Spinal cord (tissue), 10 donors: ENCODE results near the gene MED25. TPM values are rescaled to one million over a fixed set of nuclear protein-coding genes. Genes with fewer than 3 reads are reported as not detected.
A peak's percentile ranks its signal among the peaks of the same experiment; 100 is the strongest.

Source experiments
- DNase-seq, 6 donors: peaks; one replicate each; pipeline versions ENCODE4 v3.0.0 to v3.0.0-alpha.2; 2013 to 2015; ENCODE audit warnings: low spot score in 6 of 6, low read depth in 4 of 6
- H3K27ac ChIP-seq: one replicate; pipeline ENCODE4 v1.5.1; 2013; ENCODE audit warnings: low read depth, low read length, control low read depth
- H3K27me3 ChIP-seq: one replicate; pipeline ENCODE4 v1.6.1; 2013; ENCODE audit warnings: low read length; ENCODE audit not compliant: control insufficient read depth, insufficient read depth
- H3K36me3 ChIP-seq: one replicate; pipeline ENCODE4 v1.6.1; 2013; ENCODE audit warnings: low read length; ENCODE audit not compliant: control insufficient read depth, insufficient read depth
- H3K4me1 ChIP-seq: one replicate; pipeline ENCODE4 v1.6.1; 2013; ENCODE audit warnings: low read length; ENCODE audit not compliant: control insufficient read depth, insufficient read depth
- H3K4me3 ChIP-seq: one replicate; pipeline ENCODE4 v1.5.1; 2013; ENCODE audit warnings: low read depth, low read length, control low read depth
- H3K9me3 ChIP-seq: one replicate; pipeline ENCODE4 v1.6.1; 2013; ENCODE audit warnings: low read length; ENCODE audit not compliant: control insufficient read depth, insufficient read depth
- WGBS: methylation state at CpG from one replicate; pipeline ENCODE4 v1.1.5; 2013; ENCODE audit warnings: missing lambda C conversion rate; ENCODE audit not compliant: insufficient coverage; 5-methylcytosine and 5-hydroxymethylcytosine counted together
- polyA plus RNA-seq, 2 donors: library from polyadenylated mRNA; unstranded; fragments of 120-200 nt; gene quantifications; one replicate each; pipeline ENCODE4 v1.2.1, GENCODE V29; 2013; ENCODE audit not compliant: insufficient read length in 2 of 2
- total RNA-seq, 2 donors: library from RNA; depleted of rRNA in 1 of 2; stranded (reverse); fragments of 120-200 nt in 1 of 2; fragments of >200 nt in 1 of 2; gene quantifications; one replicate each; pipeline versions ENCODE4 v1.2.3 to v1.2.4, GENCODE V29; 2013 to 2014
- donor health status: healthy.

Gene MED25
- total and polyA plus RNA-seq, 4 donors: 16.7 to 68.2 (median 43.3) TPM

DNA sequence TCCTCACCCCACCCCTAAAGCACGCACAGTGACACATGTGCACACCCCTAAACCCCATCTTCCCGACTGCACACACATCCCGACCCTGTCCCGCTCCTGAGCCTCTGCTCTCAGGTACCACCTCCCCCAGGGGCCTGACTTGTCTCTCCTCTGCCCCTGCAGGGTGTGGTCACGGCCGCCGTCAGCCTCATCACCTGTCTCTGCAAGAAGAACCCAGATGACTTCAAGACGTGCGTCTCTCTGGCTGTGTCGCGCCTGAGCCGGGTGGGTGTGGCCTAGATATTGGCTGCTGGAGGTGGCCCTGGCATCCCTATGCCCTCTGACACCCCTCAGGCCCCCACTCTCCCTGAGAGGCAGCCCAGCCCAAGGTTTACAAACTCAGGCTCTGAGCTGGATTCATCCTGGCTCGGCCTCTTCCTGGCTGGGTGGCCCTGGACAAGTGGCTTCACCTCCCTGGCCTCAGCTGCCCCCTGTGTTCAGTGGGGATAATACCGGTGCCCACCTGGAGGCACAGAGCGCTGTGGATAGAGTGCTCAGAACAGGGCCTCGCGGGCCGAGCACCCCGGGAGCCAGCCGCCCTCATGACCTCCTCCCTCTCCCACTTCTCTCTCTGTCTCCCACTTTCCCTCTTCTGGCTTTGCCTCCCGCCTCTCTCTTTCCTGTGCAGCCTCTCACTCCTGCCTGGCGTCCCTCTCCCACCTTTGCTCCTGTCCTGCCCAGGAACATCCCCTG is 25.1 kb upstream of the MED25 start:
- Histone ChIP-seq H3K9me3 (no peaks in the 10 kb centered on the region), H3K36me3 (peaks cover 94% of the 10 kb centered on the region), H3K4me1 (no peaks in the 10 kb centered on the region), H3K4me3 (no peak overlapping the region), H3K27me3 (no peaks in the 10 kb centered on the region), H3K27ac (no peak overlapping the region)
- 96% methylated on average over 22 of the region's 22 CpGs for WGBS
- no peak for DNase-seq

DNA sequence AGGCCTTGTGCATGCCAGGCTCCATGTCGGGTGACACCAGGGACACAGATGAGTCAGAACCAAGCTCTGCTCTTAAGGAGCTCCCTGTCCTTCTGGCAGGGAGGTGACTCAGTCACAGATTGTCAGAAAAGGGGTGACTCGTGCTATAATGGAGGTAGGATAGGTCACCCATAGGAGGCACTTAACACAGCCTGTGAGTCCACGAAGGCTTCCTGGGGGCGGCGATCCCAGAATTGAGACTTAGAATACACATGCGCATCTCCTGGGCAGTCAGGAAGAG is 24.6 kb upstream of the MED25 start:
- no peaks in the 10 kb centered on the region for H3K9me3 ChIP-seq
- peaks cover 94% of the 10 kb centered on the region for H3K36me3 ChIP-seq
- H3K4me3 ChIP-seq: no peak overlapping the region
- no peaks in the 10 kb centered on the region for H3K27me3 ChIP-seq
- no peak overlapping the region for H3K27ac ChIP-seq
- WGBS: 93% methylated on average over 6 of the region's 6 CpGs
- no peaks in the 10 kb centered on the region for H3K4me1 ChIP-seq
- no peak for DNase-seq

DNA sequence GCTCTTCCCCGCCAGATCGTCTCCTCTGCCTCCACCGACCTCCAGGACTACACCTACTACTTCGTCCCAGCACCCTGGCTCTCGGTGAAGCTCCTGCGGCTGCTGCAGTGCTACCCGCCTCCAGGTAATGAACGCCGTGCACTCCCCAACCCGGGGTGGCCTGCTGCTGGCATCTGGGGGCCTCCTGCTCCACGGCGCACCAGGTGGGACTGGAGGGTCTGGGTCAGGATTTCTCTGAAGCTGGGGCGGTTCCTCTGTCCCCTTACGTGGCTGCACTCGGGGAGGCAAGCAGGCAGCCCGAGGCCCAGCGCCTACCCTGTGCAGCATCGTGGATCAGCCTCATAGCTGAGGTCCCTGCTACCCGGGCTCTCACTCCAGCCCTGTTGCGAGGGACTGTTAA is 22.5 kb upstream of the MED25 start:
- H3K27ac ChIP-seq: no peak overlapping the region
- 91% methylated on average over 14 of the region's 20 CpGs for WGBS
- H3K27me3 ChIP-seq: no peaks in the 10 kb centered on the region
- peaks cover 95% of the 10 kb centered on the region for H3K36me3 ChIP-seq
- no peaks in the 10 kb centered on the region for H3K9me3 ChIP-seq
- H3K4me1 ChIP-seq: peaks cover under 1% of the 10 kb centered on the region
- H3K4me3 ChIP-seq: no peak overlapping the region
- no peak for DNase-seq

DNA sequence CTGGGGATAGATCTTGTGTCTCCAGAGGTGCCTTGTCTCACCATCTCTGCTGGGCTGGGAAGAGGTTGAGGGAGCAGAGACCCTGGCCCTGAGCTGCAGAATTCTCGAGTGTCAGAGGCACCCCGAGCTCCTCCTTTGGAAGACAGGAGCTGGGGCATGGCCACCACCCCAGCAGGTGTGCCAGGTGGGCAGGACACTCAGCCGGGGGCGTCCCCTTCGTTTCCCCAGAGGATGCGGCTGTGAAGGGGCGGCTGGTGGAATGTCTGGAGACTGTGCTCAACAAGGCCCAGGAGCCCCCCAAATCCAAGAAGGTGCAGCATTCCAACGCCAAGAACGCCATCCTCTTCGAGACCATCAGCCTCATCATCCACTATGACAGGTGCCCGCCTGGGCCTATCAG is 19.5 kb upstream of the MED25 start:
- H3K9me3 ChIP-seq: no peaks in the 10 kb centered on the region
- H3K27ac ChIP-seq: no peak overlapping the region
- peaks cover 25% of the 10 kb centered on the region for H3K4me1 ChIP-seq
- 92% methylated on average over 7 of the region's 11 CpGs for WGBS
- DNase-seq: no peak
- H3K36me3 ChIP-seq: peaks cover 93% of the 10 kb centered on the region
- no peaks in the 10 kb centered on the region for H3K27me3 ChIP-seq
- H3K4me3 ChIP-seq: no peak overlapping the region

DNA sequence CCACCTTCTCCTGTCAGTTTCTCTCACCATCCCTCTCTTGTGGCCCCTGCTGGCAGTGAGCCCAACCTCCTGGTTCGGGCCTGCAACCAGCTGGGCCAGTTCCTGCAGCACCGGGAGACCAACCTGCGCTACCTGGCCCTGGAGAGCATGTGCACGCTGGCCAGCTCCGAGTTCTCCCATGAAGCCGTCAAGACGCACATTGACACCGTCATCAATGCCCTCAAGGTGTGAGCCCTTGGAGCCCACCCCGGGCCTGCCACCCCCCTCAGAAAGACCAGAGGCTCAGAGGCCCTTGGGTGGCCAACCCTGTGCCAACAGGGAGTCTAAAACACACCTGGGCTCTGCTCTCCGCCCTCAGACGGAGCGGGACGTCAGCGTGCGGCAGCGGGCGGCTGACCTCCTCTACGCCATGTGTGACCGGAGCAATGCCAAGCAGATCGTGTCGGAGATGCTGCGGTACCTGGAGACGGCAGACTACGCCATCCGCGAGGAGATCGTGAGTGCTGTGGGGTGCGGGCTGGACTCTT is 18.8 kb upstream of the MED25 start:
- Histone ChIP-seq H3K27ac (no peak overlapping the region), H3K4me3 (no peak overlapping the region), H3K9me3 (no peaks in the 10 kb centered on the region), H3K27me3 (no peaks in the 10 kb centered on the region), H3K4me1 (peaks cover 25% of the 10 kb centered on the region), H3K36me3 (peaks cover 93% of the 10 kb centered on the region)
- WGBS: 92% methylated on average over 28 of the region's 28 CpGs
- DNase-seq: no peak

DNA sequence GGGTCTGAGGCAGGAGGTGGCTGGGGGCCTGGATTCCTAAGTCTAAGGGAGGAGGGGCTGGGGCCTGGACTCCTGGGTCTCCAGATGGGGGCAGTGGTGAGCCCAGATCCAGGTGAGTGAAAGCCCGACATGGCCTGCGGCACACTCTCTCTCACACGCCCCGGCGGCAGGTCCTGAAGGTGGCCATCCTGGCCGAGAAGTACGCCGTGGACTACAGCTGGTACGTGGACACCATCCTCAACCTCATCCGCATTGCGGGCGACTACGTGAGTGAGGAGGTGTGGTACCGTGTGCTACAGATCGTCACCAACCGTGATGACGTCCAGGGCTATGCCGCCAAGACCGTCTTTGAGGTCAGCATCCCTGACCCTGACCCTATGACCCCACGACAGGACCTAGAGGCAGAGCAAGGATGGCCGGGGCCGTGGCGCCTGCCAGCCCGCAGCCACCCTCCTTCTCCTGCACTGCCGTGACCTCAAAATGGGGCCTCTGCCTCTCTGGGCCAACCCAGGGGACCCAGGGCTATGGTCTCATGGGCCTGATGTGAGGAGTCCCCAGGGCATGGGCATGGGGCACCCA is 18.2 kb upstream of the MED25 start:
- no peak overlapping the region for H3K27ac ChIP-seq
- DNase-seq: no peak
- 93% methylated on average over 22 of the region's 25 CpGs for WGBS
- peaks cover 93% of the 10 kb centered on the region for H3K36me3 ChIP-seq
- H3K4me1 ChIP-seq: peaks cover 25% of the 10 kb centered on the region
- no peaks in the 10 kb centered on the region for H3K27me3 ChIP-seq
- H3K4me3 ChIP-seq: no peak overlapping the region
- no peaks in the 10 kb centered on the region for H3K9me3 ChIP-seq

DNA sequence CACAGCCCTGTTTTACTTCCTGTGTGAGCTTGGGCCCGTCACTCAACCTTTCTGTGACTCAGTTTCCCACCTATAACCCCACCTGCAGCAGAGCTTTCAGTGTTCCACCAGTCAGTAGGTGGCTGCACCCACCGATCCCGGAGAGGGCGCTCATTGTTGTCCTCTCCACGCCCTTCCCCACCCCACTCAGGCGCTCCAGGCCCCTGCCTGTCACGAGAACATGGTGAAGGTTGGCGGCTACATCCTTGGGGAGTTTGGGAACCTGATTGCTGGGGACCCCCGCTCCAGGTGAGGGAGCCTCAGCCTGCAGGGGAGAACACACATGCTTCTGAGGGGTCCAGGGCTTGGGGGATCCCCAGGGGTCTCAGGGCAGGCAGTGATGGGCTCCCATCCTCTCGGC is 17.3 kb upstream of the MED25 start:
- Histone ChIP-seq H3K27me3 (no peaks in the 10 kb centered on the region), H3K36me3 (peaks cover 93% of the 10 kb centered on the region), H3K4me1 (peaks cover 25% of the 10 kb centered on the region), H3K4me3 (no peak overlapping the region), H3K9me3 (no peaks in the 10 kb centered on the region), H3K27ac (no peak overlapping the region)
- DNase-seq: no peak
- 99% methylated on average over 5 of the region's 10 CpGs for WGBS

DNA sequence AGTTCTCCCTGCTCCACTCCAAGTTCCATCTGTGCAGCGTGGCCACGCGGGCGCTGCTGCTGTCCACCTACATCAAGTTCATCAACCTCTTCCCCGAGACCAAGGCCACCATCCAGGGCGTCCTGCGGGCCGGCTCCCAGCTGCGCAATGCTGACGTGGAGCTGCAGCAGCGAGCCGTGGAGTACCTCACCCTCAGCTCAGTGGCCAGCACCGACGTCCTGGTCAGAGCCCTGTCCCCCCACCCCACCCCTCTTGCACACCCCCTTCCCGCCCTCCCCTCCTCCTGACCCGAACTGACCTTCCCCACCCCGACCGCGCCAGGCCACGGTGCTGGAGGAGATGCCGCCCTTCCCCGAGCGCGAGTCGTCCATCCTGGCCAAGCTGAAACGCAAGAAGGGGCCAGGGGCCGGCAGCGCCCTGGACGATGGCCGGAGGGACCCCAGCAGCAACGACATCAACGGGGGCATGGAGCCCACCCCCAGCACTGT is 16.6 kb upstream of the MED25 start:
- peak overlapping the region; percentile 58 for H3K4me3 ChIP-seq
- no peaks in the 10 kb centered on the region for H3K9me3 ChIP-seq
- H3K4me1 ChIP-seq: peaks cover 25% of the 10 kb centered on the region
- no peak overlapping the region for H3K27ac ChIP-seq
- no peaks in the 10 kb centered on the region for H3K27me3 ChIP-seq
- 49% methylated on average over 23 of the region's 32 CpGs for WGBS
- DNase-seq: no peak
- peaks cover 93% of the 10 kb centered on the region for H3K36me3 ChIP-seq

DNA sequence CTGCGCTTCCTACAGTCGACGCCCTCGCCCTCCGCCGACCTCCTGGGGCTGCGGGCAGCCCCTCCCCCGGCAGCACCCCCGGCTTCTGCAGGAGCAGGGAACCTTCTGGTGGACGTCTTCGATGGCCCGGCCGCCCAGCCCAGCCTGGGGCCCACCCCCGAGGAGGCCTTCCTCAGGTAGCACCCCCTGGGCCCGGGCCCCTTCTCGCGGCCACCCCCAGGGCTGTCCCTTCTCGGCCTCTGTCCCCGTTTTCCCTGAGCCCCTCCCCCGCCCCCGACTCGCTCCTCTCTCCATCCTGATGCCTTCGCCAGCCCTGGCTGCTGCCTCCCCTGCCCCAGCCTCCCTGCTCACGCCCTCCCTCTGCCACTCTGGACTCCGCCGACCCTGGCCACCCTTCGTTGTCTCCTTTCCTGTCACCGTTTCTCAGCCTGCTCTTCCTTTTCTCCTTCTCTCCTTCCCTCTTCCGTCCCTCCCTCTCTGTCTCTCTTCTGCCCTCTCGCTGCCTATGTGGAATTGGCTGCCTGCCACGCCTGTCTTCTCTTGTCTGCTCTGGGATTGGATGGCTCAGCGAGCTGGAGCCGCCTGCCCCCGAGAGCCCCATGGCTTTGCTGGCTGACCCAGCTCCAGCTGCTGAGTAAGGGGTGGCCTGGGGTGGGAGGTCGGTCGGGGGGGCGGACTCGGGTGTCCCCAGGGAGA is 16.0 kb upstream of the MED25 start:
- DNase-seq: peak in 5 of 6 donors; percentile 86 to 98 (median 92)
- peaks cover 25% of the 10 kb centered on the region for H3K4me1 ChIP-seq
- H3K27ac ChIP-seq: peak overlapping the region; percentile 76
- peaks cover 93% of the 10 kb centered on the region for H3K36me3 ChIP-seq
- H3K27me3 ChIP-seq: no peaks in the 10 kb centered on the region
- H3K9me3 ChIP-seq: no peaks in the 10 kb centered on the region
- H3K4me3 ChIP-seq: peak overlapping the region; percentile 58
- WGBS: 10% methylated on average over 37 of the region's 38 CpGs
